Neural cell (in vitro differentiated cells): ENCODE data around the gene COL8A1. TPM values are rescaled to one million over a fixed set of nuclear protein-coding genes. Genes with fewer than 3 reads are reported as not detected.

ENCODE experiments used
- H2AFZ ChIP-seq: fragments of 200-600, 300-800 bp; sonication (generic), shearing (Covaris generic); 2 replicates; pipeline ENCODE4 v1.6.0; 2014; ENCODE audit warnings: low read depth, mild to moderate bottlenecking, antibody characterized with exemption, low read length, moderate library complexity
- H3F3A ChIP-seq: fragments of 200-600 bp; shearing (Covaris generic); 2 replicates; pipeline ENCODE4 v1.6.1; 2016; ENCODE audit warnings: mild to moderate bottlenecking, moderate library complexity, mixed read lengths, antibody characterized with exemption, low read length; ENCODE audit not compliant: insufficient read depth, poor library complexity, severe bottlenecking
- H3K27ac ChIP-seq: fragments of 200-600, 300-800 bp; sonication (generic), shearing (Covaris generic); 2 replicates; pipeline ENCODE4 v1.5.1; 2014; ENCODE audit warnings: mild to moderate bottlenecking, low read length, moderate library complexity
- H3K27me3 ChIP-seq: fragments of 300-800, 200-600 bp; sonication (generic), shearing (Covaris generic); 2 replicates; pipeline ENCODE4 v1.6.0; 2014; ENCODE audit warnings: mild to moderate bottlenecking, low read depth, low read length, moderate library complexity; ENCODE audit not compliant: insufficient read depth
- H3K36me3 ChIP-seq: fragments of 300-800, 200-600 bp; sonication (generic), shearing (Covaris generic); 2 replicates; pipeline ENCODE4 v1.5.1; 2014; ENCODE audit warnings: mild to moderate bottlenecking, antibody characterized with exemption, low read length, moderate library complexity; ENCODE audit not compliant: insufficient read depth
- H3K4me2 ChIP-seq: fragments of 300-800, 200-600 bp; sonication (generic), shearing (Covaris generic); 2 replicates; pipeline ENCODE4 v1.6.0; 2014; ENCODE audit warnings: mild to moderate bottlenecking, low read length
- H3K4me3 ChIP-seq: fragments of 300-800, 200-600 bp; sonication (generic), shearing (Covaris generic); 2 replicates; pipeline ENCODE4 v1.5.1; 2014; ENCODE audit warnings: mild to moderate bottlenecking, low read length, moderate library complexity
- H3K79me2 ChIP-seq: fragments of 200-600 bp; shearing (Covaris generic); replicated peaks from 2 replicates; pipeline ENCODE4 v1.6.0; 2014; ENCODE audit warnings: mild to moderate bottlenecking, low read length, moderate library complexity; ENCODE audit not compliant: insufficient read depth
- H3K9ac ChIP-seq: fragments of 300-800, 200-600 bp; sonication (generic), shearing (Covaris generic); 2 replicates; pipeline ENCODE4 v1.6.1; 2016; ENCODE audit warnings: mild to moderate bottlenecking, low read length, mixed read lengths
- H3K9me2 ChIP-seq: fragments of 200-600 bp; shearing (Covaris generic); 2 replicates; pipeline ENCODE4 v1.6.1; 2016; ENCODE audit warnings: mild to moderate bottlenecking, low read length, mixed read lengths; ENCODE audit not compliant: insufficient read depth
- H3K9me3 ChIP-seq: fragments of 200-600, 300-800 bp; sonication (generic), shearing (Covaris generic); 2 replicates; pipeline ENCODE4 v1.6.1; 2016; ENCODE audit warnings: mild to moderate bottlenecking, mixed run types, low read length, moderate library complexity, mixed read lengths
- H4K20me1 ChIP-seq: fragments of 200-600 bp; shearing (Covaris generic); 2 replicates; pipeline ENCODE4 v1.6.1; 2016; ENCODE audit warnings: mild to moderate bottlenecking, mixed run types; ENCODE audit not compliant: insufficient read depth
- CTCF ChIP-seq: fragments of 450-650 bp; IDR thresholded peaks from 2 replicates; pipeline ENCODE4 v1.5.1; 2014; ENCODE audit warnings: antibody characterized with exemption, mild to moderate bottlenecking, moderate library complexity; ENCODE audit not compliant: poor library complexity, severe bottlenecking
- EP300 ChIP-seq: fragments of 450-650 bp; conservative IDR thresholded peaks from 2 replicates; pipeline ENCODE4 v1.6.1; 2014; ENCODE audit warnings: antibody characterized with exemption, mild to moderate bottlenecking, moderate library complexity; ENCODE audit not compliant: poor library complexity, severe bottlenecking
- EZH2 ChIP-seq: fragments of 200-600, 300-800 bp; shearing (Covaris generic), sonication (generic); IDR thresholded peaks from 2 replicates; pipeline ENCODE4 v1.6.1; 2014; ENCODE audit warnings: antibody characterized with exemption, low read length, borderline replicate concordance, mild to moderate bottlenecking; ENCODE audit not compliant: insufficient read depth, poor library complexity, severe bottlenecking
- MXI1 ChIP-seq: fragments of 450-650 bp; conservative IDR thresholded peaks from 2 replicates; pipeline ENCODE4 v1.6.1; 2014; ENCODE audit warnings: antibody characterized with exemption, mild to moderate bottlenecking; ENCODE audit not compliant: poor library complexity, severe bottlenecking
- POLR2AphosphoS5 ChIP-seq: IDR thresholded peaks from 2 replicates; pipeline ENCODE4 v1.6.1; 2012
- RAD21 ChIP-seq: fragments of 450-650 bp; conservative IDR thresholded peaks from 2 replicates; pipeline ENCODE4 v1.6.1; 2014; ENCODE audit warnings: antibody characterized with exemption, mild to moderate bottlenecking, moderate library complexity
- REST ChIP-seq: IDR thresholded peaks from 2 replicates; pipeline ENCODE4 v1.6.1; 2012; ENCODE audit warnings: borderline replicate concordance
- SMC3 ChIP-seq: fragments of 450-650 bp; conservative IDR thresholded peaks from 2 replicates; pipeline ENCODE4 v1.6.1; 2014; ENCODE audit warnings: antibody characterized with exemption, mild to moderate bottlenecking, moderate library complexity; ENCODE audit not compliant: poor library complexity
- TAF1 ChIP-seq: IDR thresholded peaks from 2 replicates; pipeline ENCODE4 v1.6.1; 2012; ENCODE audit warnings: low read depth
- polyA plus RNA-seq: library from polyadenylated mRNA; depleted of rRNA; stranded (reverse); fragments of >200 nt; gene quantifications from 2 replicates; pipeline ENCODE4 v1.2.3, GENCODE V29; 2014

COL8A1 gene
- polyA plus RNA-seq, 1 donor from 2014 or later, result 0.04 TPM

GRCh38 chr3:99626417-99626788 lies 12.0 kb upstream of the COL8A1 start:
- Histone ChIP-seq H3K4me2 (no peak overlapping the region), H3K79me2 (no peaks in the 10 kb centered on the region), H2AFZ (no peak overlapping the region), H4K20me1 (no peaks in the 10 kb centered on the region), H3K9me2 (no peaks in the 10 kb centered on the region), H3K4me3 (no peak overlapping the region), H3K27ac (peak overlapping the region; percentile 38), H3K27me3 (no peaks in the 10 kb centered on the region), H3F3A (no peaks in the 10 kb centered on the region), H3K36me3 (no peaks in the 10 kb centered on the region), H3K9me3 (no peaks in the 10 kb centered on the region), H3K9ac (no peak overlapping the region)
- TF ChIP-seq REST, result no peak
- TF ChIP-seq RAD21, result no peak
- TF ChIP-seq SMC3, result no peak
- TF ChIP-seq POLR2AphosphoS5, result no peak
- no peak for TF ChIP-seq TAF1
- TF ChIP-seq EZH2, result no peak
- TF ChIP-seq MXI1, result no peak
- TF ChIP-seq CTCF, result no peak
- no peak for TF ChIP-seq EP300

- H4K20me1 ChIP-seq, result no peaks in the 10 kb centered on the region
- H3K9me3 ChIP-seq, result no peaks in the 10 kb centered on the region
- no peak overlapping the region for H2AFZ ChIP-seq
- TF ChIP-seq REST (no peak), TAF1 (no peak), SMC3 (no peak), MXI1 (no peak), CTCF (no peak), RAD21 (no peak), POLR2AphosphoS5 (no peak), EP300 (no peak), EZH2 (no peak)
- no peak overlapping the region for H3K4me2 ChIP-seq
- H3K9me2 ChIP-seq, result no peaks in the 10 kb centered on the region
- H3F3A ChIP-seq, result no peaks in the 10 kb centered on the region
- no peak overlapping the region for H3K4me3 ChIP-seq
- no peaks in the 10 kb centered on the region for H3K36me3 ChIP-seq
- H3K79me2 ChIP-seq, result no peaks in the 10 kb centered on the region
- no peak overlapping the region for H3K9ac ChIP-seq
- no peaks in the 10 kb centered on the region for H3K27me3 ChIP-seq
- H3K27ac ChIP-seq, result peak overlapping the region; percentile 38
Observed at GRCh38 chr3:99627062-99627826, 11.2 kb upstream of the COL8A1 start.
